ENCODE measurements around the gene FCHSD1. TPM values are rescaled to one million over a fixed set of nuclear protein-coding genes. Genes with fewer than 3 reads are reported as not detected.

The FCHSD1 gene
- total and polyA plus RNA-seq, 12 donors = 1.2 to 6.8 (median 2.8) TPM

- Histone ChIP-seq H3K27me3 (peaks cover 0 to 3% (median 0%) of the 10 kb centered on the region in 7 donors), H3K9me3 (no peaks in the 10 kb centered on the region), H3K36me3 (peaks cover 0 to 44% (median 11%) of the 10 kb centered on the region in 9 donors), H3K27ac (peak overlapping the region in 2 of 10 donors; percentile 79 to 85), H3K4me3 (peak overlapping the region; percentile 59 to 94 (median 86)), H3K4me1 (peaks cover 7 to 54% (median 31%) of the 10 kb centered on the region in 9 donors)
- intact Hi-C loops (cut with DNase I) = no loop called here
- WGBS, 2 donors = 69 to 71% methylated on average over 7 of the region's 7 CpGs
- no peak for TF ChIP-seq CTCF (IDR thresholded peaks at IDR 0.05)
- no peak for DNase-seq
- no peak for ATAC-seq
Measured at GRCh38 chr5:141635646-141636045, 15.6 kb downstream of the FCHSD1 start.

GRCh38 chr5:141634720-141635119 is 16.5 kb downstream of the FCHSD1 start:
- DNase-seq (no peak), ATAC-seq (no peak)
- no peak overlapping the region for H3K4me3 ChIP-seq
- H3K9me3 ChIP-seq = no peaks in the 10 kb centered on the region
- 92% methylated on average over 6 of the region's 6 CpGs for WGBS, 2 donors
- intact Hi-C loops (cut with DNase I) = no loop called here
- no peak for TF ChIP-seq CTCF (IDR thresholded peaks at IDR 0.05)
- H3K36me3 ChIP-seq = peaks cover 0 to 50% (median 12%) of the 10 kb centered on the region in 9 donors
- peaks cover 0 to 3% (median 0%) of the 10 kb centered on the region in 7 donors for H3K27me3 ChIP-seq
- H3K27ac ChIP-seq = no peak overlapping the region
- peaks cover 7 to 54% (median 31%) of the 10 kb centered on the region in 9 donors for H3K4me1 ChIP-seq

GRCh38 chr5:141633871-141634561 is 17.2 kb downstream of the FCHSD1 start:
- WGBS, 2 donors = 80 to 86% methylated on average over 5 of the region's 5 CpGs
- TF ChIP-seq CTCF (IDR thresholded peaks at IDR 0.05) = no peak
- intact Hi-C loops (cut with DNase I) = no loop called here
- Histone ChIP-seq H3K27me3 (peaks cover 0 to 3% (median 0%) of the 10 kb centered on the region in 7 donors), H3K36me3 (peaks cover 0 to 57% (median 18%) of the 10 kb centered on the region in 9 donors), H3K4me3 (no peak overlapping the region), H3K9me3 (no peaks in the 10 kb centered on the region), H3K4me1 (peaks cover 7 to 54% (median 31%) of the 10 kb centered on the region in 9 donors), H3K27ac (no peak overlapping the region)
- DNase-seq (no peak), ATAC-seq (no peak)

- Histone ChIP-seq H3K9me3 (no peaks in the 10 kb centered on the region), H3K27ac (no peak overlapping the region), H3K27me3 (peaks cover 0 to 2% (median 0%) of the 10 kb centered on the region in 7 donors), H3K4me1 (peaks cover 4 to 43% (median 26%) of the 10 kb centered on the region in 9 donors), H3K4me3 (no peak overlapping the region), H3K36me3 (peaks cover 0 to 71% (median 31%) of the 10 kb centered on the region in 9 donors)
- intact Hi-C loops (cut with DNase I) = no loop called here
- no peak for TF ChIP-seq CTCF (IDR thresholded peaks at IDR 0.05)
- DNase-seq (no peak), ATAC-seq (no peak)
- WGBS, 2 donors = 84 to 86% methylated on average over 2 of the region's 2 CpGs
Measured at GRCh38 chr5:141632650-141633049, 18.6 kb downstream of the FCHSD1 start.

Measured in heart right ventricle (tissue), 16 donors.